ENCODE results near the gene KLF15.

KLF15 gene

DNA sequence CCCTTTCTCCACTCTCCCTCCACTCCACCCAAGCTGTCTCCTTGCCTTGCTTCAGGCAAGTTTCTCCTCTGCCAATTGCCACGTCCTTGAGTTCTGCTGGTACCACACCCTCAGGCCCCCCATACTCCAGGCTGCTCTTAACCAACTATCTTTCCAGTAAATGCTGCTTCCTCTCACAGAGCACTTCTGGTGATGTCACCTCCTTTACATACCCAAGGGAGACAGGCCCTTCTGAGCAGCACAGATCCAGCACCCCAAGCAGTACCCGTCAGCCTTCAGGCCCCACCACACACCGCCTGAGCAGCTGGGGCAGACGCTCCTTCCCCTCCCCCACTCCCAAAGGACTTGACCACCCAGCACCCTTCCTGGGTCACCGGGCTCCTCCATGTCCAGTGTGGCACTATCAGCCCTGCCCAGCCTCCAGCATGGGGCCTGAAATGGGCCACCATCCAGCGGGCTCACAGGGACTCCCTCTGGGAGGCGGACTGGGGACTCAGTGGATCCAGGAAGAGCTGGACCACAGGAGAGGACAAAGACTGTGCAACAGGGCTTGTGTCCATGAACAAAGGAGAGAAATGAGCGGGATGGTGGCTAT, 50.2 kb downstream of the KLF15 start:
- DNase-seq (ENCODE audit: low spot score) (no peak), FAIRE-seq (no peak)

DNA sequence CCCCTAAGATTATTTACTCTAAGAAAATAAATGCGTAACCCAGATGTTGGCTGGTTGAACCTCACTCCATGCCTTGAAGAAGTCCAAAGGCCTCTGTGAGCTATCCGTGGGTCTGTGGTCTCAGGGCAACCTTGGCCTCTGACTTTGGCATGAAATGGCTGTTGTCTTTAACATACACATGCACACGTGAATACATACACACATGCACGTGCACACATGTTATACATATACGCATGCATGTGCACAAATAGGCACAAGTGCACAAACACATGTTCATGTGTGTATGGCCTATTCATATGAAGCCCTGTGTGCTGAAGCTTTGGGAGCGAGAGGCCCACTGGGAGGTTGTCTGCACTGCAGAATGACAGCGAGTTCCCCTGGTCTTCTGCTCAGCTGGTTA, 50.8 kb downstream of the KLF15 start:
- DNase-seq (ENCODE audit: low spot score) (no peak), FAIRE-seq (no peak)

DNA sequence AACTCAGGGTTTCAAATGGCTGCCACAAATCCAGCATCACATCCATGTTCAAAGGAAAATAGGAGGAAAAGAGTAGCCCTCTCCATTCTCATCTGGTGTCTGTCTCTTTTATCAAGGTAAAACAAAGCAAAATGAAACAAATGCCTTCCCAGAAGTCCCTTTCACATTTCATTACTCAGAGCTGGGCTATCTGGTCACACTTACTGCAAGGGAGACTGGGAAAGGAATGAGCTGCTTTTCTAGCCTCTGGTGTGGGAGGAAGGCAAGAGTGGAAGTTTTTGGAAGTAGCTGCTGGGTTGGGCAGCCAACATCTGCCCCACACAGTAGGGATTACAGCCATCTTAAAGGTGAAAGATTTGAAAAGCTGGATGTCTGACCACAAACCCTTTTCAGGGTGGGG, 51.8 kb downstream of the KLF15 start:
- DNase-seq (ENCODE audit: low spot score) (no peak), FAIRE-seq (no peak)

DNA sequence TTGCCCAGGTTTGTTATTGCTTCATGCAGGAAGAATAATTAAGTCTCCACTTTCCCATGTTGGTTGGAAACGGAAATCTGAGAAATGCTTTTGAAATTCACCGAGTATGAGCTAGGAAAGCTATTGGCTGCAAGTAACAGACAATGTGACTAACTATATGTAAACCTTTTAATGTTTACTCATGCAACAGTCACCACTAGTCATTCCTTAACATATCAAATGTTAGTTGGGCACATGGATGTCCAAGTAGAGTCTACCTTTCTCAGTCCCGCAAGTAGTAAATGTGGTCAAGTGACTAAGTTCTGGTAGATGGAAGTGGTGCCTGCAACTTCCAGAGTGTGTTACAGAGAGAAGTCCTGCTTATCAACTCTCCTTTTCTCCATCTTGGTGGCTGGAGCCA, 52.5 kb downstream of the KLF15 start:
- FAIRE-seq = no peak
- peak; percentile 33 for DNase-seq (ENCODE audit: low spot score)

DNA sequence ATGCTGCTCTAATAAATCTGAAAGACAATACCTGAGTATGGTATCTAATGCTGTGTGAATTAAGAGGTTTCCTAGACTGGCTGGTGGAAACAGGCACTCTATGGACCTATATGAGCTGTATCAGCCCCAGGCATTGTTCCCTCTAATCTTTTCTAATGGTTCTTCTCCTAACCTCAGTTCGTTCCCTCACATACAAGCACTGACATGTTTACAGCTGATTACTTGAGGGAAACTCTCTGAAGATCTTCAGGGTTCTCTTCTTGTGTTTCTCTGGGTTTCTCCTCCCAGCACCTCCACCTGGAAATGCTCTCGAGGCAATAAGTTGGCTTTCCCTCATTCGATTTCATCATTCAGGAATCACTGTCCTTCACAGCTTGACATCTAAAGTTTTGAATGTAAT, 52.9 kb downstream of the KLF15 start:
- FAIRE-seq = no peak
- no peak for DNase-seq (ENCODE audit: low spot score)

DNA sequence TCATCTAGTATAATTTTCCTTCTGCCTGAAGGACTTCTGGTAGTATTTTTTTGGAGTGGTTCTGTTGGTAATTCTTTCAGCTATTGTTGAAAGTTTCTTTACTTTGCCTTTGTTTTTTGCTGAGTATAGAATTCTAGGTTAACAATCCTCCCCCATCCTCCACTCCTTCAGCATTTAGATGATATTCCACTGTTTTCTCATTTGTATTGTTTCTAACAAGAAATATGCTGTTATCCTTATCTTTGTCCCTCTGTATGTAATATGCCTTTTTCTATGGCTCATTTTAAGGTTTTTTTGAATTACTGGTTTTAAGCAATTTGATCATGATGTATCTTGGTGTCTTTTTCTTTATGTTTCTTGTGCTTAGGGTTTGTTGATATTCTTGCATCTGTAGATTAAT, 53.9 kb downstream of the KLF15 start:
- DNase-seq (ENCODE audit: low spot score) (no peak), FAIRE-seq (no peak)

DNA sequence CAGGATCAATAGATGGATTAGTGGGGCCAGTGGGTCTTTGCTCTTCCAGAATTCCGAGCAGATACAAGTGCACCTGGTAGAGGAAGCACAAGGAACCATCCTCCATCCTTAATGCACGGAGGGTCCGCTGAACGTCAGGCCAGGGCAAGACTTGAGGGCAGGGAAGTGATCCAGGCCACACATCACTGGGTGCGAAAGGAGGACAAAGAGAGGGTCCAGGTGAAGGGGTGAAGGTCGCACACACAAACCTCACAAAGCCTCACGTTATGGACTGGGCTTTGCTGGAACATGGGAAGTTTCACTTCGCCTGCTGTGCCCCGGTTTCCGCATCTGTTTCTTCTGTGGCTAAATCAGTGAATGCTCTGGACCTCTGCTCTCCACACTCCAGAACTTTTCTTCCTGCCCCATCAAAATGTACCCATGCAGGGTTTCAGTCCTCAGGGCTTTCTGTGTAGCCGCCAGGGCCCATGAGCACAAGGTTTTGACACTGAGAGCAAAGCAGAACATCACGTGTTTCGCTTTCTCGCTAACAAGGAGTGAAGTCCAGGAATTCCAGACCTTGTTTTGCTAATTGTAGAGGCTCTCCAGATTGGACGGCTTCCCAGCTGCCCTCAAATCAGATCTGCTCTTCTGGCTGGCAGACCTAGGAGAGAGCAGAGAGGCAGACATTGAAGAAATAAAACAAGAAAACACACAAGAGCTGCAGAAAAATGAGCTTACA, 56.3 kb downstream of the KLF15 start:
- DNase-seq (ENCODE audit: low spot score) (no peak), FAIRE-seq (no peak)

DNA sequence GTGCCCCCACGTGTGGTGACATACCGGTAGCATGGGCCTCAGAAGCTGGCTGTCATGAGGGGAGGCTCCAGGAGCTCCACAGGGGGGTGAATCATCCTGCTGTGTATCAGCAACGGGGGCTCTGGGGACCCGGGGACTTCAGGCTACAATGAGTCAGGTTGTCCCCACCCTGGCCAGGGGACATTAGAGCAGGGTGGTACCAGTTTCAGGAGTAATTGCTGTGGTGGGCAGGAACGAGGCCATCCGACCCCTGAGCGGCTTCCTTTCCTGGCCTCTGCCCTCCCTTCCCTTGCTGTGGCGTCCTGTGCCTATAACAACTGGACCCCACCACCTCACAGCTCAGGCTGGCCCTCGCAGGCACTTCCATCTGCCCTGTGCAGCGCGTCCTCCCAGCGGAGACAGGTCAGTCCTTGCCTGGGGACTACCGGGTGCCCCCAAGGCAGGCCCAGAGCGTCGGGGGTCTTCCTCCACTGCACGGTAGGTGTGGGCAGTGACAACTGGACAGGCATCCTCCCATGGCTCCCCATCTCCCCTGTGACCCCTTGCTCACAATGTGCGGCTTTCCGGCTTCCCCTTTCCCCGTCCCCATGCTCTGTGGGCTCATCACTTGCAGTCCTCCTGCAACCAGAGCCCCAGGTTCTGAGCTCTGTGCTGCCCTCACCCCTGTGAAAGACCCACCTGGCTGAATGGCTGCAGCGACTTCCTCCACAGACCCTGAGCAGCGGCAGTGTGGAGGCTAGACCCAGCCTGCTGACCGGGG, 57.0 kb downstream of the KLF15 start:
- no peak for FAIRE-seq

DNA sequence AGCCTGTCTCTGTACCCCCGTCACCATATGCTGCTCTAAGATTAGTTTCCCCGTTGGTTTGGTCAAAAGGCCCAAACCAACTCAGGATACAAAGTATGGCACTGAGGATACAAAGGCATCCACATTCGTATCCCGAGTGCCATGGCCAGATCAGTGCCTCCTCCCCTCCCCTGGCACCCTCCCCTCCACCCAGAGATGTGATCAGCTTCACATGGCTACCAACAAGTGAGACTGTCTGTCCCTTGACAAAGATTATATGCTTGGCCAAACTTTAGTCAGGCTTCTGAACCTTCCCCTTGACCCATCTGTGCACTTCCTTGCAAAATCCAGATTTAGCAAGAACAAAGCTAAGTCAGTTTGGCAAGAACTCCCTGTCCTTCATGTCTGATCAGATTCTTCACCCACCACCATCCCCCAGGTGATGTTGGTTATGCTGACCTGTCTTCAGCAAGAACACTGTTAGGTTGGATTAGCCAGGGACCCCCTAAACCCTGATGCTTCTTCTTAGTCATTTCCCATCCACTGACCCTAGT, 61.7 kb downstream of the KLF15 start:
- FAIRE-seq (no peak), DNase-seq (ENCODE audit: low spot score) (no peak)

More for the DNA sequence above, 57.0 kb downstream of the KLF15 start:
- no peak for DNase-seq (ENCODE audit: low spot score)

DNA sequence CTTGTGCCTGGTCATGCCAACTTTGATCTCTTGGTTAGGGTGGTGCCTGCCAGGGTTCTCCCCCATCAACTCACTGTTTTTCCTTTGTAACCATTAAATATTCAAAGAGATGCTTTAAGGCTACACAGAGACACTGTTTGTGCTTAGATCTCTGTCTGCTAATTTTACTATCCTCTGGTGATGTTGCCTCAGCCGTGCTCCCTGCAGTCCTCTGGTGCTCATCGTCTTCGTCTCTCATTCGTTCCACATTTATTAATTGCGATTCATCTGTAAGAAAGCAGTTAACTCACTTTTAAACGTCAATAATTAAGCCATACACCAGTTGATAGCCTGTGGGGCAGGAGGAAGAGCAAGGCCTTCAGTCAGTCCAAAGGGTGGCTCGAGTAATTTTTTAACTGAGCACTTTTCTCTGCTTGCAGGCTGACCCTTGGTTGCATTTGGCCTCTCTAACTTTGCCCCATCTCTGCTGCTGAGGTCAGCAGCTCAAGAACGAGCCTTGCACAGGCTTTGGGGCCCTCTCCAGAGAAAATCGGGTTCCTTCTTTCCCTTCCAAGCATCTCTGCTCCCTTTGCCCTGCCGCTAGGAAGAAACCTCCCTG, 62.9 kb downstream of the KLF15 start:
- no peak for DNase-seq (ENCODE audit: low spot score)
- no peak for FAIRE-seq

DNA sequence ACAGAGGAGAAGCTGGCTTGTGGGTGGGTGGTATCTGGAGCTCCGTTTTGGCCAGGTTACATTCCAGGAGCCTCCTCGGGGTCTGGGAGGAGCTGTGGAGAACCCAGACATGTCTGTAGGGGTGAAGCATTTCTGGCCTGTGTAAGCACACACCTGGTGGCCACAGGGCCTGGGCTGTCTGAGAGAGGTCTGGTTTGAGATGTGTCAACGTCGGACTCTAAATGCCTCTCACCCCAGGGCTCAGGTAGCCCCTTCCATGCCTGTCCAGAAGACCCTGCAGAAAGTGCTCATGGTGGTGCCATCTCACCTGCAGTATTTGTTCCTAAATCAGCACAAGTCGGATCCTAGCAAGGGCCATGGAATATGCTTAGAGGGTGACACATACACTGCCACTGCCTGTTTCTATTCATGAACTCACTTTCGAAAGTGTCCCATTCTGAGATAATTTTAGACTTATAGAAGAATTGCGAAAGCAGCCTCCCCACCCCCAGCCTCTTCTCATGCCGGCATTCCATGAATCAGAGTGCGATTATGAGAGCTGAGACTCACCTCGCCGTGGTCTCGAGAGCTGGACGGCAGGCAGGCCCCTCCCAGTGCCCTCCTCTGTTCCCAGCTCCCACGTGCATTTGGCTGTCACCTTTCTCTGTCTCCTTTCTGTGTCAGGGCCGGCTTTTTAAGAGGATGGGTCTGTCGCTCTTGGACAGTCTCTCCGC, 63.7 kb downstream of the KLF15 start:
- FAIRE-seq = no peak
- no peak for DNase-seq (ENCODE audit: low spot score)

Data from RCC 7860 (cell line).